ENCODE data around the gene INVS.

DNA sequence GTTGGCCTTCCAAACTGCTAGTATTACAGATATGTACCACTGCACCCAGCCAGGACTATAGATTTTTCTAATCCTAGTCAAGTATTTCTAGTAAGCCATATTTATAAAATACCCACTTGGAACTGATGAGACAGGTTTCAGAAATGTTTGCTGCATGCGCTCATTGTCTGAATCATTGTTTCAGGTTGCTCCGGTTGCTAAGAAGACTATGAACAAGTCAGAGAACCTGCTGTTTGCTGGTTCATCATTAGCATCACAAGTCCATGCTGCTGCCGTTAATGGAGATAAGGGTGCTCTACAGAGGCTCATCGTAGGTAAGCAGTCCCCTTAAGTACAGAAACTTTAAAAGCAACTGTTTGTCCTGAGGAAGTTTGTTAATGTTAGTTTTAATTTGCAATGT lies 5.3 kb downstream of the INVS start:
- TF ChIP-seq, protein P1, sequence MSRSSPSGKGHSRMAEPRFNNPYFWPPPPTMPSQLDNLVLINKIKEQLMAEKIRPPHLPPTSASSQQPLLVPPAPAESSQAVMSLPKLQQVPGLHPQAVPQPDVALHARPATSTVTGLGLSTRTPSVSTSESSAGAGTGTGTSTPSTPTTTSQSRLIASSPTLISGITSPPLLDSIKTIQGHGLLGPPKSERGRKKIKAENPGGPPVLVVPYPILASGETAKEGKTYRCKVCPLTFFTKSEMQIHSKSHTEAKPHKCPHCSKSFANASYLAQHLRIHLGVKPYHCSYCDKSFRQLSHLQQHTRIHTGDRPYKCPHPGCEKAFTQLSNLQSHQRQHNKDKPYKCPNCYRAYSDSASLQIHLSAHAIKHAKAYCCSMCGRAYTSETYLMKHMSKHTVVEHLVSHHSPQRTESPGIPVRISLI (CRISPR knock-in tag; IDR thresholded peaks at IDR 0.05; ENCODE audit: borderline replicate concordance) = no peak
- TF ChIP-seq POLR2A (IDR thresholded peaks at IDR 0.05; ENCODE audit: insufficient read depth in 1 of 2, low read depth in 2 of 2, low read length in 2 of 2) (no peak), NFE2L1 (CRISPR knock-in tag; IDR thresholded peaks at IDR 0.05; ENCODE audit: borderline replicate concordance) (no peak), ERF (CRISPR knock-in tag; IDR thresholded peaks at IDR 0.05) (no peak), CBX1 (IDR thresholded peaks at IDR 0.05; ENCODE audit: low read depth) (no peak), RAD21 (CRISPR knock-in tag; IDR thresholded peaks at IDR 0.05) (no peak), SUZ12 (IDR thresholded peaks at IDR 0.05; ENCODE audit: low read depth, low read length) (no peak), BORCS8-MEF2B (CRISPR knock-in tag; IDR thresholded peaks at IDR 0.05) (no peak), JARID2 (CRISPR knock-in tag; IDR thresholded peaks at IDR 0.05; ENCODE audit: insufficient replicate concordance) (no peak), TBP (CRISPR knock-in tag; IDR thresholded peaks at IDR 0.05) (no peak)
- TF ChIP-seq, protein P2, sequence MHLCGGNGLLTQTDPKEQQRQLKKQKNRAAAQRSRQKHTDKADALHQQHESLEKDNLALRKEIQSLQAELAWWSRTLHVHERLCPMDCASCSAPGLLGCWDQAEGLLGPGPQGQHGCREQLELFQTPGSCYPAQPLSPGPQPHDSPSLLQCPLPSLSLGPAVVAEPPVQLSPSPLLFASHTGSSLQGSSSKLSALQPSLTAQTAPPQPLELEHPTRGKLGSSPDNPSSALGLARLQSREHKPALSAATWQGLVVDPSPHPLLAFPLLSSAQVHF (CRISPR knock-in tag; IDR thresholded peaks at IDR 0.05) = no peak
- TF ChIP-seq, protein P3, sequence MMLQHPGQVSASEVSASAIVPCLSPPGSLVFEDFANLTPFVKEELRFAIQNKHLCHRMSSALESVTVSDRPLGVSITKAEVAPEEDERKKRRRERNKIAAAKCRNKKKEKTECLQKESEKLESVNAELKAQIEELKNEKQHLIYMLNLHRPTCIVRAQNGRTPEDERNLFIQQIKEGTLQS (CRISPR knock-in tag; IDR thresholded peaks at IDR 0.05) = no peak
- TF ChIP-seq, protein P4, sequence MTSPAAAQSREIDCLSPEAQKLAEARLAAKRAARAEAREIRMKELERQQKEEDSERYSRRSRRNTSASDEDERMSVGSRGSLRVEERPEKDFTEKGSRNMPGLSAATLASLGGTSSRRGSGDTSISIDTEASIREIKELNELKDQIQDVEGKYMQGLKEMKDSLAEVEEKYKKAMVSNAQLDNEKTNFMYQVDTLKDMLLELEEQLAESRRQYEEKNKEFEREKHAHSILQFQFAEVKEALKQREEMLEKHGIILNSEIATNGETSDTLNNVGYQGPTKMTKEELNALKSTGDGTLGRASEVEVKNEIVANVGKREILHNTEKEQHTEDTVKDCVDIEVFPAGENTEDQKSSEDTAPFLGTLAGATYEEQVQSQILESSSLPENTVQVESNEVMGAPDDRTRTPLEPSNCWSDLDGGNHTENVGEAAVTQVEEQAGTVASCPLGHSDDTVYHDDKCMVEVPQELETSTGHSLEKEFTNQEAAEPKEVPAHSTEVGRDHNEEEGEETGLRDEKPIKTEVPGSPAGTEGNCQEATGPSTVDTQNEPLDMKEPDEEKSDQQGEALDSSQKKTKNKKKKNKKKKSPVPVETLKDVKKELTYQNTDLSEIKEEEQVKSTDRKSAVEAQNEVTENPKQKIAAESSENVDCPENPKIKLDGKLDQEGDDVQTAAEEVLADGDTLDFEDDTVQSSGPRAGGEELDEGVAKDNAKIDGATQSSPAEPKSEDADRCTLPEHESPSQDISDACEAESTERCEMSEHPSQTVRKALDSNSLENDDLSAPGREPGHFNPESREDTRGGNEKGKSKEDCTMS (CRISPR knock-in tag; conservative IDR thresholded peaks at IDR 0.05) = no peak

All from HepG2 (cell line).